B cell (primary cell): ENCODE results near the gene SPSB1.

ENCODE experiments used
- EZH2 ChIP-seq: IDR thresholded peaks from 2 replicates; pipeline ENCODE4 v1.6.1; 2012; ENCODE audit warnings: borderline replicate concordance, low read depth, mild to moderate bottlenecking, moderate library complexity, low read length; ENCODE audit not compliant: insufficient read depth, poor library complexity, severe bottlenecking
- TF ChIP-seq, protein P1 (sequence below): fragments of 200-600 bp; IDR thresholded peaks from one replicate; pipeline ENCODE4 v1.8.0; 2022; ENCODE audit warnings: antibody characterized with exemption, mild to moderate bottlenecking

DNA sequence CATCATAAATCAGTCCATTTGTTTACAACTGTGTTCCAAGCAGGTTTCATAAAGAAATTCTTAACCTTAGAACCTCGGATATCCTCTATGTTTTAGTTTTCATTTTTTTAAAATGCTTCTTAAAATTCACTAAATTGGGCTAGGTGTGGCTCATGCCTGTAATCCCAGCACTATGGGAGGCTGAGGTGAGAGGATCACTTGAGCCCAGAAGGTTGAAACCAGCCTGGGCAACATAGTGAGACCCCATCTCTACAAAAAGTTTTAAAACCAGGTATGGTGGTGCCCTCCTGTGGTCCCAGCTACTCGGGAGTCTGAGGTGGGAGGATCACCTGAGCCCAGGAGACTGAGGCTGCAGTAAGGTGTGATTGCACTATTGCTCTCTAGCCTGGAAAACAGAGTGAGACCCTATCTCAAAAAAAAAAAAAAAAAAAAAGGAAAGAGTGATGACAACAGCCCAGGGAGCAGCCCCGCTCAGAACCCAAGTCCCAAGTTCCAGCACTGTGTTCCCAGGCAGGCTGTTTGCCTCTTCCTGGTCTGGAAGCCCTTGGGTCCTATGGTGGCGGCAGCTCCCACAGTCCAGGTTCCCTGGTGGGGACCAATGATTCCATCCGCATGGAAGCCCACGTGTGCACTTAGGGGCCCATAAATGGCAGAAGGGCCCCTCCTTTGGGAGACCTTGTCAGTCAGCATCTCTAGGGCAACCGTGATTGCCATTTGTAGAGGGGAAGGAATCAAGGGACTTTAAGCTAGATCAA lies 24.7 kb upstream of the SPSB1 start:
- TF ChIP-seq, protein P1, sequence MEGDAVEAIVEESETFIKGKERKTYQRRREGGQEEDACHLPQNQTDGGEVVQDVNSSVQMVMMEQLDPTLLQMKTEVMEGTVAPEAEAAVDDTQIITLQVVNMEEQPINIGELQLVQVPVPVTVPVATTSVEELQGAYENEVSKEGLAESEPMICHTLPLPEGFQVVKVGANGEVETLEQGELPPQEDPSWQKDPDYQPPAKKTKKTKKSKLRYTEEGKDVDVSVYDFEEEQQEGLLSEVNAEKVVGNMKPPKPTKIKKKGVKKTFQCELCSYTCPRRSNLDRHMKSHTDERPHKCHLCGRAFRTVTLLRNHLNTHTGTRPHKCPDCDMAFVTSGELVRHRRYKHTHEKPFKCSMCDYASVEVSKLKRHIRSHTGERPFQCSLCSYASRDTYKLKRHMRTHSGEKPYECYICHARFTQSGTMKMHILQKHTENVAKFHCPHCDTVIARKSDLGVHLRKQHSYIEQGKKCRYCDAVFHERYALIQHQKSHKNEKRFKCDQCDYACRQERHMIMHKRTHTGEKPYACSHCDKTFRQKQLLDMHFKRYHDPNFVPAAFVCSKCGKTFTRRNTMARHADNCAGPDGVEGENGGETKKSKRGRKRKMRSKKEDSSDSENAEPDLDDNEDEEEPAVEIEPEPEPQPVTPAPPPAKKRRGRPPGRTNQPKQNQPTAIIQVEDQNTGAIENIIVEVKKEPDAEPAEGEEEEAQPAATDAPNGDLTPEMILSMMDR = no peak
- no peak for TF ChIP-seq EZH2
